Measurements from ENCODE around the gene SFMBT1.

The SFMBT1 gene

DNA sequence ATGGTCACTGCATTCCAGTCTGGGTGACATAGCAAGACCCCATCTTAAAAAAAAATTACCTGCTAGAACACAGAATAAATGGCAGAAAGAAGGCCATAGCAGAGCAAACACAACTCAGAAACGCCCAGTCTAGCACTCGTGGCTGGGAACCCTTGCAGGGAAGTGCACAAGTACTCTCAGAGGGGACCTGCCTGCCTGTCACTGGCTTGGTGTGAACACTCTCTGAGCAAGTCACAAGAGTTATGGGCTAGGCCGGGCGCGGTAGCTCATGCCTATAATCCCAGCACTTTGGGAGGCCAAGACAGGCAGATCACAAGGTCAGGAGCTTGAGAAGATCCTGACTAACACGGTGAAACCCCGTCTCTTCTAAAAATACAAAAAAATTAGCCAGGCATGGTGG is 17.2 kb downstream of the SFMBT1 start:
- no peaks in the 10 kb centered on the region for H3K36me3 Mint-ChIP-seq (ENCODE audit: low read depth)
- TF ChIP-seq, protein P1, sequence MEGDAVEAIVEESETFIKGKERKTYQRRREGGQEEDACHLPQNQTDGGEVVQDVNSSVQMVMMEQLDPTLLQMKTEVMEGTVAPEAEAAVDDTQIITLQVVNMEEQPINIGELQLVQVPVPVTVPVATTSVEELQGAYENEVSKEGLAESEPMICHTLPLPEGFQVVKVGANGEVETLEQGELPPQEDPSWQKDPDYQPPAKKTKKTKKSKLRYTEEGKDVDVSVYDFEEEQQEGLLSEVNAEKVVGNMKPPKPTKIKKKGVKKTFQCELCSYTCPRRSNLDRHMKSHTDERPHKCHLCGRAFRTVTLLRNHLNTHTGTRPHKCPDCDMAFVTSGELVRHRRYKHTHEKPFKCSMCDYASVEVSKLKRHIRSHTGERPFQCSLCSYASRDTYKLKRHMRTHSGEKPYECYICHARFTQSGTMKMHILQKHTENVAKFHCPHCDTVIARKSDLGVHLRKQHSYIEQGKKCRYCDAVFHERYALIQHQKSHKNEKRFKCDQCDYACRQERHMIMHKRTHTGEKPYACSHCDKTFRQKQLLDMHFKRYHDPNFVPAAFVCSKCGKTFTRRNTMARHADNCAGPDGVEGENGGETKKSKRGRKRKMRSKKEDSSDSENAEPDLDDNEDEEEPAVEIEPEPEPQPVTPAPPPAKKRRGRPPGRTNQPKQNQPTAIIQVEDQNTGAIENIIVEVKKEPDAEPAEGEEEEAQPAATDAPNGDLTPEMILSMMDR (IDR thresholded peaks at IDR 0.05): no peak
- no peak overlapping the region for H3K27ac Mint-ChIP-seq
- no peaks in the 10 kb centered on the region for H3K9me3 Mint-ChIP-seq
- no peaks in the 10 kb centered on the region for H3K27me3 Mint-ChIP-seq (ENCODE audit: low read depth, poor library complexity)
- no peak for DNase-seq
- peaks cover 22% of the 10 kb centered on the region for H3K4me1 Mint-ChIP-seq
- no peak overlapping the region for H3K4me3 Mint-ChIP-seq

DNA sequence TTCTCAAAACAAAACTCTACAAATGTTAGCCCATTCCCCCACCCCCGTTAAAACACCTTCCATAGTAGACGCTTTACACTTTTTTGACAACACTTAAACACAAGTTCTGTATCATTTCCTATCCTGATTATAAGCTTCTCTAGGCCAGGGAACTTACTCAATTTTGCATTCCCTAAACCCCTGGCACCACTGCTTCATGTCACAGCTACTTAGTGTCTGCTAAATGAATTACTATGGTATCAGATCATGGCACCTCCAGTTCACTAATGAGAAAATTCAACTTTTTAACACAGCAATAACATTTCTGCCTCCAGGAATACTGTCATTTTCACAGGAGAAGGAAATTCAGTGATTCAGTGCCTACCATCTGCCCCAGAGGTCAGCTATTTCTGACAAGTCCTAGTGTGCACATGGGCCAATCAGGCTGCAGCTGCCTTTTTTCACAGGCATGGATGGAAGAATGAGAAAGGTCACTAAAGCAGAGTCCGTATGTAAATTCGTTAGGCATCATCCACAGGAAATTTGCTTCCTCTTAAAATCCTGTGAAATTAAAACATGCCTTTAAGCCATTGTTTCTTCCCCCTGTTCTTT is 18.5 kb downstream of the SFMBT1 start:
- H3K36me3 Mint-ChIP-seq (ENCODE audit: low read depth): peaks cover 8% of the 10 kb centered on the region
- no peaks in the 10 kb centered on the region for H3K27me3 Mint-ChIP-seq (ENCODE audit: low read depth, poor library complexity)
- H3K9me3 Mint-ChIP-seq: peaks cover 8% of the 10 kb centered on the region
- no peak for DNase-seq
- H3K4me1 Mint-ChIP-seq: peaks cover 22% of the 10 kb centered on the region
- H3K4me3 Mint-ChIP-seq: no peak overlapping the region
- TF ChIP-seq, protein P1 (IDR thresholded peaks at IDR 0.05): no peak
- peak overlapping the region; percentile 11 for H3K27ac Mint-ChIP-seq

DNA sequence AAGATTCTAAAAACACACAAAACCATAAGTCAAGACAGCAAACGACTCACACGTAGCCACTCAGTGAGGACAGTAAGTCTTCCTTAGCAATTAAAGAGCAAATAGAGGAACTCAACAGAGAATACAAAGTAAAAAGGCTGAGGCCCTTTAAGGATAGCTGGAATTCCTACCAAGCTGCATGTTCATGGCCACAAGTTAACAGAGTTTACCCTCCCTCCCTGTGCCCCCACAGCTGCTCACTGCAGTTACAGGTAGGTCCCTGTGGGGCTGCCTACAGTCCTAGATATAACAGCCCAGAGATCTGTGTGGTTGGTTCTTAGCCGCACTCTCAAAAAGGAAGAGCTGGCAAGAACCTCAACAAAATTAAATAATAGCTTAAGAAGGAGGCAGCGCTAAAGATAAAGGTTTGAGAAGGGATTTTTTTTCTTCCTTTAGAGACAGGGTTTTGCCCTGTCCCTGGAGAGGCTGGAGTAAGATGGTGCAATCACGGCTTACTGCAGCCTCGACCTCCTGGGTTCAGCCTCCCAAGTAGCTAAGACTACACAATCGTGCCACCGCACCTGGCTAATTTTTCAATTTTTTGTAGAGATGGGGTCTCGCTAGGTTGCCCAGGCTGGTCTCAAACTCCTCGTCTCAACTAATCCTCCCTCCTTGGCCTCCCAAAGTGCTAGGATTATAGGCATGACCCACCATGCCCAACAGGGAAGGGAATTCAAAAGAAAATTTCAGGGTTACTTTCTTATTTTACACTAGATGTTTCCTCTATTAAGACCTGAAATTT is 19.3 kb downstream of the SFMBT1 start:
- Mint-ChIP-seq H3K4me1 (peaks cover 22% of the 10 kb centered on the region), H3K4me3 (no peak overlapping the region), H3K27me3 (ENCODE audit: low read depth, poor library complexity) (peaks cover 2% of the 10 kb centered on the region), H3K27ac (no peak overlapping the region), H3K9me3 (peaks cover 12% of the 10 kb centered on the region), H3K36me3 (ENCODE audit: low read depth) (peaks cover 10% of the 10 kb centered on the region)
- DNase-seq: no peak
- TF ChIP-seq, protein P1 (IDR thresholded peaks at IDR 0.05): no peak

DNA sequence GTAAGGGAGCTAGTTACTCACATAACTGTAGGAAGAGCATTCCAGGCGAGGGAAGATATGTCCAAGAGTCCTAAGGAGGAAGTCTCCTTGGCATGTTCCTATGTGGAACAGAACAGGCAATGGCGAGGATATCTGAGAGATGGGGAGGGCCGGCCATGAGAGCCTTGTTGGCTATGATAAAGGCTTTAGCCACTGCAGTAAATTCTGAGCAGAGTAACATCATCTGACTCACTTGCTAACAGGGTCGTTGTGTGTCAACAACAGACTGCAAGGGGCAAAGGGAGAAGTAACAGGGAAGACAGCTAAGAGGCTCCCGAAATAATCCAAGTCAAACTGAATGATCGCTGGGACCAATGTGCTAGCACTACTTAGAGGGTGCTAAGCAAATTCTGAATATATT is 21.6 kb downstream of the SFMBT1 start:
- Mint-ChIP-seq H3K4me3 (no peak overlapping the region), H3K9me3 (peaks cover 14% of the 10 kb centered on the region), H3K27me3 (ENCODE audit: low read depth, poor library complexity) (peaks cover 2% of the 10 kb centered on the region), H3K4me1 (peaks cover 22% of the 10 kb centered on the region), H3K36me3 (ENCODE audit: low read depth) (peaks cover 13% of the 10 kb centered on the region), H3K27ac (no peak overlapping the region)
- TF ChIP-seq, protein P1 (IDR thresholded peaks at IDR 0.05): no peak
- DNase-seq: no peak

DNA sequence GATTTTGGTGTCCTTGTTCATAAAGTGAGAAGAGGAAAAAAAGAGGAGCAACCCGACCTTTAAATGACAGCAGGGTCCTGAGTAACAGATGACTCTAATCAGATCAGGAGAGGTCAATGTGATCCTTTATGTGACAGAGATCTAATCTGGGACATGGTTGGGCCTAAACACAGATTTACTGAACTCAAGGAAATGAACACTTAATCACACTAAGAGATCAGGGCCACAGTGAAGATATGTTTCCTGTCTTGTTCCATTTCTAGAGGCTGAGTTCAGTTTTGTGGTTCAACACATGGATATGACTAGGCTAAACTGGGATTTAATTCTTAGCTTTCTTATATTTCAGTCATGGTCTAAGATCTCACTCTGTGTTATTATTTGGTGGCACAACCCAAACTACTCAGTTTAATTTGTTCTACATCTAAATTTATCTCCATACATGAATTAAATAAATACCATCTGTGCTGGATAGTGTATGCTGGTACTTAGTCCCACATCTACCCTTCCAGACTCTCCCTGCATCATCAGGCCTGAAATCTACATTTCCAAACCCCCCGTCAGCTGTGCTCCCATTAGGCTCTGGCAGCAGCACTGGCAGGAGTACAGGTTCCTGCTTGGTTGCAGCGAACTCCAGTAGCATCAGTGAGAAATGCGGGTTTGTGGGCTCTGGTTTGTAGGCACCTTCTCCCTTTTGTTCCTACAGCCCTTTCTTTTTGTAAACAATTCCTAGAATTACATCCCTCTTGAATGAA is 22.6 kb downstream of the SFMBT1 start:
- Mint-ChIP-seq H3K27me3 (ENCODE audit: low read depth, poor library complexity) (peaks cover 2% of the 10 kb centered on the region), H3K9me3 (peaks cover 14% of the 10 kb centered on the region), H3K4me3 (no peak overlapping the region), H3K27ac (no peak overlapping the region), H3K36me3 (ENCODE audit: low read depth) (peaks cover 13% of the 10 kb centered on the region), H3K4me1 (peaks cover 27% of the 10 kb centered on the region)
- no peak for DNase-seq
- TF ChIP-seq, protein P1 (IDR thresholded peaks at IDR 0.05): no peak

Data from nephron progenitor cell (in vitro differentiated cells).